GM19328 (cell line): ENCODE results near the gene SENP6.
"Not testable (repeated sequence)": the region's sequence is repeated elsewhere in the genome, so short reads cannot be mapped to it uniquely, and the experiment has no call there.

ENCODE experiments used
- ATAC-seq: cut with Tn5 transposase; IDR thresholded peaks from one replicate; pipeline ENCODE4 v1.9.1; 2021; ENCODE audit warnings: mild to moderate bottlenecking, moderate library complexity; ENCODE audit not compliant: unreplicated experiment

The SENP6 gene

GRCh38 chr6:75642311-75642710, 40.6 kb downstream of the SENP6 start:
- ATAC-seq: no peak

- no peak for ATAC-seq
These were observed 41.5 kb downstream of the SENP6 start for GRCh38 chr6:75643173-75643572.

GRCh38 chr6:75656479-75656878, 54.8 kb downstream of the SENP6 start:
- no peak for ATAC-seq

- no peak for ATAC-seq
These were observed 55.6 kb downstream of the SENP6 start for GRCh38 chr6:75657327-75657726.

GRCh38 chr6:75666592-75666991, 64.9 kb downstream of the SENP6 start:
- no peak for ATAC-seq

- no peak for ATAC-seq
These were observed 72.2 kb downstream of the SENP6 start for GRCh38 chr6:75673884-75674283.

GRCh38 chr6:75676377-75676776, 74.7 kb downstream of the SENP6 start:
- ATAC-seq: no peak

GRCh38 chr6:75682548-75682947, 80.9 kb downstream of the SENP6 start:
- ATAC-seq: not testable (repeated sequence)

GRCh38 chr6:75683005-75683404, 81.3 kb downstream of the SENP6 start:
- ATAC-seq: not testable (repeated sequence)

GRCh38 chr6:75687535-75687934, 85.9 kb downstream of the SENP6 start:
- not testable (repeated sequence) for ATAC-seq

- not testable (repeated sequence) for ATAC-seq
These were observed 86.3 kb downstream of the SENP6 start for GRCh38 chr6:75687937-75688336.

- no peak for ATAC-seq
These were observed 87.9 kb downstream of the SENP6 start for GRCh38 chr6:75689576-75689975.

- ATAC-seq: no peak
These were observed 89.3 kb downstream of the SENP6 start for GRCh38 chr6:75691012-75691411.

- no peak for ATAC-seq
These were observed 91.9 kb downstream of the SENP6 start for GRCh38 chr6:75693534-75693933.

GRCh38 chr6:75694406-75694805, 92.7 kb downstream of the SENP6 start:
- ATAC-seq: no peak

GRCh38 chr6:75708334-75708733, 106.7 kb downstream of the SENP6 start:
- not testable (repeated sequence) for ATAC-seq

- no peak for ATAC-seq
These were observed 109.5 kb downstream of the SENP6 start for GRCh38 chr6:75711173-75711572.

- no peak for ATAC-seq
These were observed 117.5 kb downstream of the SENP6 start for GRCh38 chr6:75719133-75719532.

GRCh38 chr6:75723382-75723781, 121.7 kb downstream of the SENP6 start:
- no peak for ATAC-seq

- ATAC-seq: no peak
These were observed 125.5 kb downstream of the SENP6 start for GRCh38 chr6:75727206-75727605.

GRCh38 chr6:75731029-75731428, 129.3 kb downstream of the SENP6 start:
- ATAC-seq: not testable (repeated sequence)

GRCh38 chr6:75735491-75736186, 134.0 kb downstream of the SENP6 start:
- peak; percentile 61 for ATAC-seq

- no peak for ATAC-seq
These were observed 142.3 kb downstream of the SENP6 start for GRCh38 chr6:75743971-75744370.
